Activated CD4-positive, alpha-beta T cell treated with anti-CD3 and anti-CD28 coated beads, Interleukin-2, amount 50 U/mL, for 4 hours (primary cell): ENCODE results near the gene CCDC183.
"Not testable (repeated sequence)": the region's sequence is repeated elsewhere in the genome, so short reads cannot be mapped to it uniquely, and the experiment has no call there.

Source experiments
- DNase-seq, 2 experiments: peaks; one replicate each; pipeline ENCODE4 v3.0.0-alpha.2; 2020

Gene CCDC183

GRCh38 chr9:136760834-136761544 is 35.1 kb upstream of the CCDC183 start:
- not testable (repeated sequence) for DNase-seq

GRCh38 chr9:136761545-136761981 is 34.6 kb upstream of the CCDC183 start:
- DNase-seq, result no peak

- DNase-seq, result no peak
Observed at GRCh38 chr9:136762221-136762691, 33.9 kb upstream of the CCDC183 start.

- DNase-seq, result peak; percentile 17 to 22
Observed at GRCh38 chr9:136762915-136763648, 33.1 kb upstream of the CCDC183 start.

GRCh38 chr9:136763649-136764035 is 32.5 kb upstream of the CCDC183 start:
- no peak for DNase-seq

GRCh38 chr9:136764301-136764891 is 31.7 kb upstream of the CCDC183 start, which contains the start of gene LCN15:
Gene LCN15, minus strand, starts transcription at chr9:136764518. Its CDS starts 30 bp downstream, at chr9:136764488.
- DNase-seq, result no peak

GRCh38 chr9:136765041-136765440 is 31.1 kb upstream of the CCDC183 start:
- no peak for DNase-seq

- DNase-seq, result not testable (repeated sequence)
Observed at GRCh38 chr9:136765745-136766409, 30.3 kb upstream of the CCDC183 start.

- peak; percentile 24 for DNase-seq
Observed at GRCh38 chr9:136766410-136767120, 29.6 kb upstream of the CCDC183 start.

- DNase-seq, result peak; percentile 41
Observed at GRCh38 chr9:136769710-136770191, 26.4 kb upstream of the CCDC183 start.

- no peak for DNase-seq
Observed at GRCh38 chr9:136771907-136772415, 24.2 kb upstream of the CCDC183 start.

GRCh38 chr9:136773386-136774044 is 22.6 kb upstream of the CCDC183 start:
- no peak for DNase-seq

GRCh38 chr9:136774416-136775045 is 21.6 kb upstream of the CCDC183 start:
- no peak for DNase-seq

- no peak for DNase-seq
Observed at GRCh38 chr9:136775191-136775590, 20.9 kb upstream of the CCDC183 start.

GRCh38 chr9:136776947-136777346 is 19.2 kb upstream of the CCDC183 start:
- DNase-seq, result no peak

- DNase-seq, result no peak
Observed at GRCh38 chr9:136777359-136777758, 18.8 kb upstream of the CCDC183 start.

- DNase-seq, result no peak
Observed at GRCh38 chr9:136779808-136780207, 16.3 kb upstream of the CCDC183 start.

GRCh38 chr9:136782452-136782851 is 13.7 kb upstream of the CCDC183 start:
- DNase-seq, result no peak

- DNase-seq, result no peak
Observed at GRCh38 chr9:136784249-136784996, 11.7 kb upstream of the CCDC183 start.

- no peak for DNase-seq
Observed at GRCh38 chr9:136784997-136785361, 11.2 kb upstream of the CCDC183 start.
